ENCODE measurements around the gene ARFGEF3.
A peak's percentile ranks its signal among the peaks of the same experiment; 100 is the strongest.
"Not testable (repeated sequence)": the region's sequence is repeated elsewhere in the genome, so short reads cannot be mapped to it uniquely, and the experiment has no call there.

The ARFGEF3 gene

GRCh38 chr6:138161338-138162110, at the start of gene ARFGEF3:
TSS of gene ARFGEF3 (plus strand) at chr6:138161939. CDS start at chr6:138162087, 148 bp downstream.
- peak; percentile 39 for DNase-seq

GRCh38 chr6:138113588-138114210, 48.0 kb upstream of the ARFGEF3 start:
- no peak for DNase-seq

- no peak for DNase-seq
Measured at GRCh38 chr6:138115201-138115600, 46.5 kb upstream of the ARFGEF3 start.

- DNase-seq: peak; percentile 72
Measured at GRCh38 chr6:138115877-138116660, 45.7 kb upstream of the ARFGEF3 start.

- DNase-seq: no peak
Measured at GRCh38 chr6:138116661-138116999, 45.1 kb upstream of the ARFGEF3 start.

GRCh38 chr6:138117376-138117914, 44.3 kb upstream of the ARFGEF3 start:
- DNase-seq: no peak

- DNase-seq: not testable (repeated sequence)
Measured at GRCh38 chr6:138119229-138119628, 42.5 kb upstream of the ARFGEF3 start.

- no peak for DNase-seq
Measured at GRCh38 chr6:138119976-138120375, 41.8 kb upstream of the ARFGEF3 start.

- DNase-seq: no peak
Measured at GRCh38 chr6:138124096-138124495, 37.6 kb upstream of the ARFGEF3 start.

GRCh38 chr6:138128096-138128495, 33.6 kb upstream of the ARFGEF3 start:
- no peak for DNase-seq

GRCh38 chr6:138129190-138129589, 32.5 kb upstream of the ARFGEF3 start:
- no peak for DNase-seq

- DNase-seq: no peak
Measured at GRCh38 chr6:138142806-138143205, 18.9 kb upstream of the ARFGEF3 start.

- DNase-seq: no peak
Measured at GRCh38 chr6:138145402-138145801, 16.3 kb upstream of the ARFGEF3 start.

GRCh38 chr6:138146544-138146943, 15.2 kb upstream of the ARFGEF3 start:
- no peak for DNase-seq

GRCh38 chr6:138155443-138155842, 6.3 kb upstream of the ARFGEF3 start:
- DNase-seq: no peak

GRCh38 chr6:138157986-138158638, 3.6 kb upstream of the ARFGEF3 start:
- peak; percentile 55 for DNase-seq

GRCh38 chr6:138159246-138159645, 2.5 kb upstream of the ARFGEF3 start:
- no peak for DNase-seq

- no peak for DNase-seq
Measured at GRCh38 chr6:138160329-138161087, 1.2 kb upstream of the ARFGEF3 start.

- no peak for DNase-seq
Measured at GRCh38 chr6:138161088-138161337, 726 bp upstream of the ARFGEF3 start.

GRCh38 chr6:138162111-138162954, 594 bp downstream of the ARFGEF3 start:
- peak; percentile 16 for DNase-seq

- no peak for DNase-seq
Measured at GRCh38 chr6:138162955-138163575, 1.3 kb downstream of the ARFGEF3 start.
